Cerebellar cortex (tissue), 1 donor: ENCODE measurements around the gene PPP3R2.
"Not testable (repeated sequence)": the region's sequence is repeated elsewhere in the genome, so short reads cannot be mapped to it uniquely, and the experiment has no call there.

Source experiments
- DNase-seq: peaks from one replicate; pipeline ENCODE4 v3.0.0-alpha.2; 2015; ENCODE audit warnings: low spot score

The PPP3R2 gene, protein sequence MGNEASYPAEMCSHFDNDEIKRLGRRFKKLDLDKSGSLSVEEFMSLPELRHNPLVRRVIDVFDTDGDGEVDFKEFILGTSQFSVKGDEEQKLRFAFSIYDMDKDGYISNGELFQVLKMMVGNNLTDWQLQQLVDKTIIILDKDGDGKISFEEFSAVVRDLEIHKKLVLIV

DNA sequence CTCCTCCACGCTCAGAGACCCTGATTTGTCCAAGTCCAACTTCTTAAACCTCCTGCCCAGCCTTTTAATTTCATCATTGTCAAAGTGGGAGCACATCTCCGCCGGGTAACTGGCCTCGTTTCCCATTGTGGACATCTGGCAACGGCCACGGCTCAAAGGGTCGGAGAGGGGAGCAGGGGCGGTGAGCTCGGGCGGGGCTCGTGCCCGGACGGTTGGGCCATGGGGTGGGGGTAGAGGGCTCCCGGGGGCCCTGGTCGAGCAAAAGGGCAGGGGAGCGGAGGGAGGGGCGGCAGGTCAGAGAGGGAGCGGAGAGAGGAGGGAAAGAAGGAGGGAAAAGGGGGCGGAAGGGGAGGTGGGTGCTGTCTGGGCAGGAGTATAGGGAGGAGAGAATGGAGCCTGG, at the start of gene PPP3R2:
PPP3R2 (minus strand) TSS at position 174 of the 400 bp plus-strand sequence; CDS start at position 126, 48 bp downstream.
- no peak for DNase-seq

DNA sequence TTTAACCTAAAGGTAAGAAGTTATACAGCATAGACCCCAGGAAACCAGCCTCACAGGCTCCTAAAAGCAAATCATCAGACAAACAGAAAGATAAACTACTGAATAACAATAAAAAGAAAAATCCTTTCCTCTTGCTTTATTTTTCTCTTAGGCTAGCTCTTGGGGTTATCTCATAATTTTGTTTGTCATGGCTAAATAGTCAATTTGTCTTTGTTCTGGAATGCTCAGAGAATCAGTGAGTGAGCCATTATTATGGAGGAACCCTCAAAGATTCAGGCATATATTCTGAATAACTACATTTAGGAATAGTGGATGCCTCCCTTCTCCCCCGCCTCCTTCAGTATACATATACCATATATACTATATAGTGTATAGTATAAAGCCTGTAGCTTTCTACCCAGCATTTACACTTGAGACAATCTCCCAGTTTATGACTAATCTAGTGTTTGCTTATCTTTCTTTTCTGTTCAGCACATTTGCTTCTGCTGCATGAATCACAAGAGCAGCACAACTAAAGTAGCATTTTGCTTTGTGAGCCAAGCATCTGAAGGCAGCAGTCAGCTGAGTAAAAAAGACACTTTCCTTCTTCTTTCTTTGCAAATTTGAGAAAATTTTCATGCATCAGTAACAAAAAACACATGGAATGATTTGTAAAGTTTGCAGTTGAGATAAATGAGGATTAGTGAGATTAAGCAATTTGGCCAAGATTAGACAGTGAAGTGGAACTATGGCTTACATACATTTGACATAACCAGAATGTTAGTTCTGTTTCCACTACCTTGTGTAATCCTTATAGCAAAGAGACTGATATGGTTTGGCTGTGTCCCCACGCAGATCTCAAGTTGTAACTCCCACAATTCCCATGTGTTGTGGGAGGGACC, 45.3 kb upstream of the PPP3R2 start:
- DNase-seq, result no peak

DNA sequence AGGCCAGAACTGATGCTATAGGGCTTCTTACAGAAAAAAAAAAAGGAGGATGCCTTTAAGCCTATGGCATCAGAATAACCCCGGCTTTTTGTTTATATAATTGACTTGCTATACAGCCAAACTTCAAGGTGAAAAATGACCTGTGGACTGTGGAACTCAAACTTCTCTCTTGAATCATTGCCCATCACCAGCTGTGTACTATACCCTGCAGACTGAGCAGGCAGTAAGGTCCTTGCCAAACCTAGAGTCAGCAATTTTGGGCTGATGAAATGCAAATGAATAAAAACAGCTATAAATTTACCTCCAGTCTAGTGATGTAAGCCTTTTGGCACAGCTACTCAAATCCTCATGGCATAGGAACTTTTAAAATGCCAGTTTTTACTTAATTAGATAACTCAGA, 44.5 kb upstream of the PPP3R2 start:
- DNase-seq, result no peak

DNA sequence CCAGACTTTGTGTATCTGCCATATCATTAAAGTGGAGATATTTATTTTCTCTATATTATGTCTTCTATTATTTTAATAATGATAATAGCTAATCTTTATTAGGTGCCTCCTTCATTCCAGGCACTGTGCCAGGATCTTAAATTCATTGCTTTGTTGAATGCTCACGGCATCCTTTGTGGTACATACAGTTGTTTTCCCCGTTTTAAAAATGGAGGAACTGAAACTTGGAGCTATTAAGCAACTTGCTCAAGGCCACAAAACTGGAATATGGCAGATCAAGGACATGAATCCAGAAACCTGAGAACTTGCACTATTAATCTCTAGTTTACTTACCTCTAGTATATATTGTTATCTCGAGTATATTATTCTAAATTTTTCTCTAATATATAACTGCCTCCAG, 41.5 kb upstream of the PPP3R2 start:
- DNase-seq, result no peak

DNA sequence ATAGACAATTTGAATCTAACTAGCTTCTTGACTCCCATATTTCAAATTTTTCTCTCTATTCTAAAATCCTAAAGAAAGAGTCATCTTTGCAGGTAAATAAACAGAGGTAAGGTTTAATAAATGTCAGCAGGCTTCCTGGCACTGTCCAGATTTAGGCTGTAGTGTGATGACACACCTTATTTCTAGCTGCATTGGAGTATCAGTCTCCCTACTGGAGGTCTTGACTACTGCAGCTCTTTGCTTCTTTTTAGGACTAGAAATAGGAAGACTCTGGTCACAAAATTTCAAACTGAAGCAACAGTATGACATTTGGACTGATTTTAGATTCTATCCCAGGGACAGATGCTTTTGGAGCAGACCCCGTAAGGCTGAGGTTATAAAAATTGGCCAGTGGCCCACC, 40.7 kb upstream of the PPP3R2 start:
- DNase-seq, result no peak

DNA sequence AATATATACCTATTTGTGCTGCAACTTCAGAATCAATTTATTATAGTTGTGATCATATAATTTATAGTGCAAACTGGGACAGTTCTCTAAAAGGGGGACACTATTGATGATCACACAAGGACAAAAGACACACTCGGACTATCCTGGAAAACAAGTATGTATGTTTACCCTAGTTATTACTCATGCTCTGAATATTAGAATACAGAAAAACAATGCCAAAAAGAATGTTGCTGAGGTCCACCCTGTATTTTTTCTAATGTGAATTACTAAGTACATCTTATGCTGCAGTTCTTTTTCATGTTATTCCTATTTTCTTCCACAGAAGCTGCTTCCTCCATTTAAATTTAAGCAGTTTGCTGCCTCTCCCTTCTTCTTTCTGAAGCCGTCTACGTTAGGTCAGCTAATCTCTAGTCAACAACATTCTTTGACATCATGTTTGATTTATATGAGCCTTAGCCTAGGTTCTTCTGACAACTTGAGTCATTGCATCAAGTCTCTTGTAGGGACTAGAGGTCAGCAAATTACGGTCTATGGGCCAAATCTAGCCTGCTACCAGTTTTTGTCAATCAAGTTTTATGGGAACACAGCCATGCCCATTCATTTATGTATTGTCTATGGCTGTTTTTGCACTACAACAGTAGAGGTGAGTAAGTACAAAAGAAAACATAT, 40.1 kb upstream of the PPP3R2 start:
- DNase-seq, result no peak

DNA sequence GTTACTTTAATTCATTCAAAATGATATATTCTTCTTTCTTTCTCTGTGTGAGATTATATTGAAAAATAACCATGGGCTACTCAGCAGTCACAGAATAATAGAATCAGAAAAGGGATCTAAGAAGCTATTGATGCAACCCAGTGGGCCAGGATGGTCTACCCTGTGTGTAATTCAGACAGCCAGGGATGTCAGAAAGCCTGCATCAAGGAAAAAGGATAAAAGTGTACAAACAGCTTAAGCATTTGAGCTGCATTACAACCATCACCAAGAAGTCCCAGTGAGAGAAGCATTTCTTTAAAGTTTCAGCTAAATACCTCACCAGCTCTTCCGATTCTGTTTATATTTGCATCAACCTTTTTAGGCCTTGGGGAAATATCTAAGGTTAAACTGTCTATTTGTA, 37.8 kb upstream of the PPP3R2 start:
- DNase-seq, result no peak

DNA sequence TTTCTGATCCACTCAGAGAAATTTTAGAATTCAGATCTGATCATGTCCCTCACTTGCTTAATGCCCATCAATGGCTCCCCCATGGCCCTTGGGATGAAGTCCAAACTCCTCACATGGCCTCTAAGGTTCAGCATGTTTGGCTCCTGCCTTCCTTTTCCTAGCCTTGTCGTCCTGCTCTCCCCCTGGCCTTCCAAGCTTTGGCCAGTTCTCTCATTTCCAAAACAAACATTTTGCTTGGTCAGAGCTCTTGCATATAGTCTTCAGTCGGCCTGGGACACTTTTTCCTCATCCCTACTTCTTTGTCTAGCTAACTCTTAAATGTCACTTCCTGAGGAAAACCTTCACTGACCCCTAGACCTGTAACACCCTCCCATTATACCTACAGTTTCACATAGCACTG, 37.1 kb upstream of the PPP3R2 start:
- no peak for DNase-seq

DNA sequence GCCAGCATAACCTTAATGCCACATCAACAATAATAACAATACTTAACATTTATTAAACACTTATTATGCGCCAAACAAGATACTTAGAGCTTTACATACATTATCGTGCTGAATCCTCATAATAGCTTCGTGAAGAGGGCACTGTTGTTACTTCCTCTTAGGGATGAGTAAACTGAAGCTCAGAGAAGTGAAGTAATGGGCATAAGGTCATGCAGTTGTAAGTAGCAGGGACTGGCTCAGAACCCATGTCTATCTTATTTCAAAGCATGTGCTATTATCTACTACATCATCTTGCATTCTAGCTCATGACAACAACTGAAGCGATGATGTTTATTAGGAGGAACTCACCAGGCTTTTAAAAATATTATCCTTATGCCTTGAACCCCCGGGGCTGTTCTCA, 34.9 kb upstream of the PPP3R2 start:
- DNase-seq, result no peak

DNA sequence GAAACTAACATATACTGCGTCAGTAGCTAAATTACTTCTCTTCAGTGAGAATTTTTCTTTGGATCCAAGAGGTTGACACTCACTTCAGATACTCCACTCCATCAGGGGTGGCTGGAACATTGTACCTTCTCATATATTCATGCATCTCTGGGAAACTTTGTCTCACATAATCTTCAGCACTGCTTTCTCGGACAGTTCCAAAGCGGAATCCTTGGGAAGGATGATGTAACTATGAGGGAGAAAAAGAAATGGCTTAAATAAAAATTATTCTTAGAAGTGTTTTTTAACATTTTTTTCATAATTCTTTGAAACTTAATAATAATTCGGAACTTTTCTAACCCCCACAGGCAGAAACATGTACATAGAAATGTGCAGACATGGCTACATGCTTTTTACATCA, 33.4 kb upstream of the PPP3R2 start:
- no peak for DNase-seq

DNA sequence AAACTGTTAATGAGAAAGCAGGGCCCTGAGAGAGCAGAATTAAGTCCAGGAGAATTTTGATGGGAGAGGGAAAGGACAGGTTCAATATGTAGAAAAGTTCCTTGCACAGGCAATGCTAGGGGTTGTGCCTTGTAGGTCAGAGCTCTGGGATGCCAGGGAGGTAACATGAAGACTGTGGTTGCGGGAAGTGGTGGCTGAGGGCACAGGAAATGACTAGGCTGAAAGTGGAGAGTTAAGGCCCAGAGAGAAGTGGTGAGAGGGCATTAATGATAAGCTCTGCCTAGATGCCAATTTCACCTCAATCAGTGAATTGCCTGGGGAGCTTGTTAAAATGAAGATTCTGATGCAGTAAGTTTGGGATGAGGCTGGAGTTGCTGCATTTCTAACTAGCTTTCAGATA, 31.5 kb upstream of the PPP3R2 start:
- no peak for DNase-seq

DNA sequence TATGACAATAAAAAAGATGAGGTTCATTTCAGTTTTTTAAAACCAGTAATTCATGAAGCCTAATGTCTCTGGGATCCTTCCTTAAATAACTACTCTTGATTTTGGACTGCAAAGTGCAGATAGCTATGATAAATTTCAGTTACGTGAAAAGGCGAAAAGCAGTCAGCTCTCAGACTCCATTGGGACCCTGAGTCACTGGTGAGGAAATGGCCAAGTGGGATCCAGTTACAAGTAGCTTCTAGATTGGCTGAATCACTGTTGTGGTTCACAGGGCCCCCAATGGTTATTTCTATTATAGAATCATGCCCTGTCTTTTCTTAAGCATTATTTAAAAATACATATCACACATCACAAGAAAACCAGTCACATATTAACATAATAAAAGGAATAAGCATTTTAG, 31.1 kb upstream of the PPP3R2 start:
- no peak for DNase-seq

DNA sequence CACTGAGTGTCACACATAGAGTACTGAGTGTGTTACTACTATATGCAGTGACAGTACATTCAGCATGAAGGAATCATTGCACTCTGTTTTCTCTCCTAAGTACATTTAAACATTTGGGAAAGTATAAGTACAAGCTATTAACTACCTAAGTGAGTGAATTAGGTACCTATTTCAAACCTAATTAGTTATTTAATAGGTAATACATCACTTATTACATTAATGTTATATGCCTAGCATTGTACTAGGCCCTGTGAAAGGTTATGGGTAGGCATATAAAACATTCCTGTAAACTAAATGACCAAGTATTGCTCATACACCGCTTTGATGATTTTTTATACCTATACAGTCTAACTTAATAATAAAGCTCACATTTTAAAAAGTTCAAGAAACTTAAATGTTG, 25.7 kb upstream of the PPP3R2 start:
- DNase-seq, result no peak

DNA sequence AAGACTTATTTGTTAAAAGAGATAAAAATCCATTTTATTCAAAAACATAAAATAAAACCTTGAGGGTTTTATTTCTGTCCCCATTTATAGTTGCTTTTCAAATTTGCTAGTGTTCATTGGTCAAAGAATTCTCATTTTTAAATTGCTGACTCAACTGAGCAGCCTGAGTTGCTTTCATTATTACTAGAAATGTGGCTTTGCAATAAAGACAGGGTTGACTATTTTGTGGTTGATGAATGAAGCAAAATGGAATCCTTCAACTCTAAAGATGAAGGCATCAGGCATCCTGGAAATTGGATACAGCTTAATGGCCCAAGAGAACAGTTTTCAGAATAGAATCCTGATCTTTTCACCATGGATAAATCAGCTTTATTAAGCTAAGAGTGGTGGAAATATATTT, 23.9 kb upstream of the PPP3R2 start:
- DNase-seq, result no peak

DNA sequence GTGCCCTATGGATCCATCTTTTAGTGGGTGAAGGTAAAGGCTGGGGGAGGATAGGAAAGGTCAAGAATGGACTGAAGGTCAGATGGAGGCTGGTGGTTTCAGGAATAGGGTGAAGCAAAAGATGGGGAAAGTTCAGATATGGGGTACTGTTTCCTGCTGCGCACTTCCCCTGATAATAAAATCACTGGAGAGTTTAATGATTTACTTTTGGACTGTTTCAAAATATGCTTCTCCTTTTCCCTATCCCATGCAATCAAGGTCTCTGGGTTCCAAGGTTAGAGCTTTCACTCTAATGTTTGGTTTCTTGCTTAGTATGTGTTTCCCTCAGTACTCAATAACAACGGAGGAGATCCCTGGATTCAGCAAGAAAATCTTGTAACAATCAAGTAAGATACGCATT, 10.8 kb upstream of the PPP3R2 start:
- no peak for DNase-seq

DNA sequence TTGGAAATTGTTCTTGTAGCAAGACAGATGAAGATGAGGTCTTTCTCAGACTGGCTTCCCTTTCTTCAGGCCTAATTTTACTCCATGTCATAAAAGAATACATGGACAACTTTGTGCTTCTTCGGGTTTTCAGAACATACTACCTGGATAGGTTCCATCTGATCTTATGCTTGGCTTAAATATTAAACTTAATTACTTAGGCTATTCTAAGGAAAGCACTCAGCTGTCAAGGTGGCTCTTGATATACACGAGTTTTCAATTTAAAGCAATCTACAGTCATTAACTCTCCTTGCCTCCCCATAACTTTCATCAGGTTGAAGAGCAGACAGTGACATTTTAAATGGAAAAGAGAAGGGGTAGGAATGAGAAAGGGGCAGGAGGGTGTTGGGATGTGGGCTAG, 9.5 kb upstream of the PPP3R2 start:
- DNase-seq, result no peak

DNA sequence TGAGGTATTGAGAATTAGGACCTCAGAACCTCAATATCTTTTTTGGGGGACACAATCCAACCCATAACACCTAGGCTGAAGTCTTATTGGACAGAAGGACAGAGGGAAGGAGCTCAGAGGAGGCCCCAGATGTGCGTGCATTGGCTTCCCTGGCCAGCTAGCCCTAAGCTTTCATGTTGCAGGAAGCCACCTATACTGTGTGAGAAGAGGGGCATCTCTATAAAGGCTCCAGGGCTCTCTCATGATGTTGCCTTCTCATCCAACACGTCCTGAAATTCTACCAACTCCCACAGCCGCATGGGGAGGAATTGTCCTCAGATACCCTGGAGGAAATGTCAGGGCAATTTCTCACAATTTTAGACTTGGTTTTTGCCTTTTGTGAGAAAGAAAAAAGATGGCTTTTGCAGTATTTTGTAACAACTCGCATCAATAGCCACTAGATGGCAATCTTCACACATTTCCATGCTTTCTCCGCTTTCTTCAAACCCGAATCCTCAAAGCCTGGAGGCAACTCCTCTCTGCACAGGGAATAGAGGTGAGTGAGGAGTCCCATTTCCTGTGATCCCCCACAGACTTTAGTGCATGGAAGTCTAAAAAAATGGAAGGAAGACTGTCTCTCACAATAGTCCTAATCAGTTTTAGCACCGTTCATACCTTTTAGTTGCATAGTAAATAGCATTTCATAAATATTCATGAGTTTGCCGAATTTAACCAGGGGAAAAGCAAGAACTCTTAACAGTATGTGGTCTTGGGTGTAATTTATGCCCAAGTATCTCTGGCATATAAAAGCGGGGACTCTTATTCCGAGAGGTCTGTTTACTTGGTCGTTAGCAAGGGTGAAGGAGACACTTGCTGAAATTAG, 7.4 kb upstream of the PPP3R2 start:
- peak; percentile 74 for DNase-seq

DNA sequence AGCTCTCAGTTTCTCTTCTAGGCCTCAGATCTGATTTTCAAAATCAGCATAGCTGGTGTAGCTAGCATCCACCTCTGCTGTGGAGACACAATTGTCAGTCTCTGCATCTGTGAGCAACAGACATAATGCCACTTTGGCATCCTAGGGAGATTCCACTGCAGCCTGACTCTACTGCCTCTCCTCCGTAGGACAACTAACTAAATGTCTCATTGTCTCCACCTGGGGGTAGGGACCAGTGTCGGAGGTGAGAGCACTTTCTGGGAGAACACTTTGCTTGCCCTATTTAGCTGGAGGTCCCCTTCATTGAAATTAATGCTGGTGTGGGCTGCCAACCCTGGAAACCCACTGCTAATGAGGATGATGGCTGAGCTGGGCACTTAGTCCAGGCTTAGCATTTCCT, 1.4 kb downstream of the PPP3R2 start:
- no peak for DNase-seq

DNA sequence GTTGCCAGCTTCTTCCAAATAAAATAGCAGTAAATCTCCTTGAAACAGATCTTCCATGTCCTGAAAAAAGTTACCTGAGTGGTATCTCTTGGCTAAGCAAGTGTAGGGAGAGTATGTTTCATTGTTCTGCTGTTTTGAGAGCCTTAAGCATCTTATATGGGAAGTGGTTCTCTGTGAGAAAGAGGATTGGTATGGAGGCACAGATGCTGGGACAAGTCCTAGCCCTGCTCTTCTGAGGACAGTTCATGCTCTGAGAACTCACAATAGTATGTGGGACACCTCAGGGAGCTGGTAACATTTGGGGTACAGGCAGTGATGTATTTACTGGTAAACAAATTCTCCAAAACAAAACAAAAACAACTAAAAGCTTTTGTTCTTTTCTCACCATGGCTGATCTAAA, 2.0 kb downstream of the PPP3R2 start:
- no peak for DNase-seq

DNA sequence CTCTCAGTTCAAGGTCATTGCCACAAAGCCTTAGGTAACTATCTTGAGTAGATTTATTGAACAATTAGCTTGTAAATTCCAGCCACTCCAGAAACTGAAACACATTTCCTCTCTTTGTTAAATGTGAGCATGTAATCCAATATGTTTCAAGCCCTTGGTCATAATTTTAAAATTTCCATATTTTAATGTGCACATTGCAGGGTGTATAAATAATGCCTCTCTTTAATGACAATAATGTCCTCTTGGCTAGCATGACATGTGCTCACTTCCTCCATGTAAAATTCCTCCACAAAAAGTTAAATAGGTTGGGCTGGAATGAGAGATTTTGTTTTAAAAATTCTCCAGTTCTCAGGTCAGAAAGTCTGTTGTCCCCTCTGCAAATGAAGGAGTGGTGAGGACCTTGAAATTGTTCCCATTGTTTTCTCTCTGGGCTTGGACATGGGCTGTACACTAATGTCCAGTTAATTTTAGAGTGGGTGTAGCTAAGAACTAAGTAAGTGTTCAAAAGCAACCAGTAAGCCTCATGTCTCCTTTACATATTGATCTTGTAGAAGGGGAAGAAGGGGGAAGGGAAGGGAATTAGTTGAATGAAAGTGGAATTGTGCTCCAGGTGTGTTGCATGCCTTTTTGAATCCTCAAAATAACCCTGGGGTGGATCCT, 2.9 kb downstream of the PPP3R2 start:
- no peak for DNase-seq

DNA sequence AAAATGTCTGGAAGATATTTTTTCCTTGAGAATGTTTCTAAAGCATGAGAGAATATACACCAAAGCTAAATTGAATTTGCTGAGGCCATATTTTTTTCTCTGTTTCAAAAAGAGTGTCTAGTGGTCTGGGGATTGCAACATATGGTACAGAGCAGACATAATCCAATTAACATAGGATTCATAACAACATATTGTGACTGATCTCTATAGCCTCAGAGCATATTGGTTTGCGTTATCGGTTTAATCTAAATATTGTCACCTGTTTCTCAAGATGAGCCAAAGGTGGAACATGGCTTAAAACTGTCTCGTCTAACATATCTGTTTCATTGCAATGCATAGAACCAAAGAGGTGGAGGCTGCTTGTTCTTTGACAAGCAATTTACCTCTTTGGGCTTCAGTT, 3.9 kb downstream of the PPP3R2 start:
- DNase-seq, result no peak

DNA sequence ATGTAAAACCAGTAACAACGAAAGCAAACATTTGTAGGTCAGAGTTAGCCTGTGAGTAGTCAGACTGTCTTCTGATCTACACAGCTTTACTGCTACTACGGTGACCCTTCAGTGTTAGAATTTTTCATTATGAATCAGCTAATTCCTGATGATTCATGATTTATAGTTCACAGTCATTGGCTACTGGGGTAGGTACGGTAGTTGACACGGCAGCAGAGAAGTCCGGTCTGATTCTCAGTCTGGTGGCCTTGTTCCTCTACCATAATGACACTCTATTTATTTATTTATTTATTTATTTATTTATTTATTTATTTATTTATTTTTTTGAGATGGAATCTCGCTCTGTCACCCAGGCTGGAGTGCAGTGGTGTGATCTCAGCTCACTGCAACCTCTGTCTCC, 4.7 kb downstream of the PPP3R2 start:
- DNase-seq, result not testable (repeated sequence)
